Erythroblast (primary cell): ENCODE results near the gene CCDC12.

ENCODE experiments used
- DNase-seq, 2 experiments: peaks; one replicate each; lab custom pipeline; 2025; lab: John Stamatoyannopoulos, UW
- GATA1 ChIP-seq: IDR thresholded peaks from 2 replicates; pipeline ENCODE4 v1.6.1; 2011; ENCODE audit warnings: low read depth, mild to moderate bottlenecking, control low read depth, low read length, moderate library complexity
- POLR2A ChIP-seq: IDR thresholded peaks from 2 replicates; pipeline ENCODE4 v1.6.1; 2011; ENCODE audit warnings: mild to moderate bottlenecking, low read length

The CCDC12 gene

GRCh38 chr3:46925585-46925934 lies 51.0 kb downstream of the CCDC12 start:
- no peak for TF ChIP-seq POLR2A
- TF ChIP-seq GATA1 = no peak
- DNase-seq = no peak

DNA sequence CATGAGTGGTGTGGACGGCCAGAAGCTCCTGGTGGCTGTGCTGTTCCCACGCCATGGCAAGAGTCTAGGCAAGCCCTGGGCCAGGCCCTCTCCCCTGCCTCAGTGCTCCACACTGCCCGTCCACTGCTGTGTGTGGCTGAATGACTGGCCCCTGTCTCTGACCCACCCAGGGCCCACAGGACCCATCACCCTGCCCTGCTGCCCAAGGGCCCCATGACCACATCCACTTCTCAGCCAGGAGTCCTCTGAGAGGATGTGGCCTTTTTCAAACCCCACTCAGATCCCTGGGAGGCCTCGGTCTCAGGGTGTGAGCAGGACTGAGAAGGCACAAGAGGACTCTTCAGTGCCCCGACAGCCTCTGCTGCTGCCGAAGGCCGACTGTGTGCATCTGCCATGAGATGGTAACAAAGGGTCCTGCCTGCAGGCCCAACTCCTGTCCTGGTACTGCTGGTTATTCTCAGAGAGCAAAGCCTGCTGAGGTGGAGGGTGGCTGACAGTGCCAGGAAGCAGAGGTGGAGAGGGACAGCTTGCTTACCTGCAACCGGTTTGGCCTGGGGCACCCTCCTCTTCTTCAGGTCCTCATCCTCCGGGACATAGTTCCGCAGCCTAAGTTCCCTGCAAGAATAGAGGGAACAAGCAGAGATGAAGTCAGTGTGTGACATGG lies 51.5 kb downstream of the CCDC12 start:
- DNase-seq = no peak
- no peak for TF ChIP-seq POLR2A
- TF ChIP-seq GATA1 = no peak

- DNase-seq = peak; percentile 48 to 68
- TF ChIP-seq GATA1 (no peak), POLR2A (no peak)
Observed at GRCh38 chr3:46923559-46924350, 52.8 kb downstream of the CCDC12 start.

DNA sequence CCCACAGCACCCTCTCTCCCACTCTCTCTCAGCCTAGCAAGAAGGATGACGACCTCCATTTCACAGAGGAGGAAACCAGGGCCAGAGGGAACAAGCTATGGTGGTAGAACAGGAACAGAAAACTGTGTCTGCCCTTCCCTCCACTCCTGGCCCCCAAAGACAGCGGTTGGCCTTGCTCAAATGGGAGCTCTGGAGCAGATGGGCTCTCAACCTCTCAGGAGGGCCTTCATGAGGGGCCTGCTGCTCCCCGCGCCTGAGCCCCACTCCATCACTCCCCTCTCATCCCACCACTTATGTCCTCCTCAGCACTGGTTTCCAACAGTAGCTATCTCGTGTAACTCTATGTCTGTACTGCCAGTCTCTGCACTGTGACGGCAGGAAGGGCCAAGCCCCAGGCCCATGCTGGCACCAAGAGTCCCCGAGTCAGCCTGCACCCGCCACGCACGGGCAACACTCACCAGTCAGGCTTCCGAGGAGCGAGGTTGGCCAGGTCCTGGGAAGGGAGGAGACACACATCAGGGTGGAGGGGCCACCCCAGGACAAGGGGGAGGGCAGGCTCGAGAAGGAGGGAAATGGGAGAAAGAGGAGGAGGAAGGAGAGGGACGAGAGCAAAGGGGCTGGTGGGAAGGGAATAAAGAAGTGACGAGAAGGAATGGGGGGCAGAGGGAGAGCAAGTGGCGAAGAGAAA lies 53.5 kb downstream of the CCDC12 start:
- TF ChIP-seq GATA1 = no peak
- no peak for TF ChIP-seq POLR2A

DNA sequence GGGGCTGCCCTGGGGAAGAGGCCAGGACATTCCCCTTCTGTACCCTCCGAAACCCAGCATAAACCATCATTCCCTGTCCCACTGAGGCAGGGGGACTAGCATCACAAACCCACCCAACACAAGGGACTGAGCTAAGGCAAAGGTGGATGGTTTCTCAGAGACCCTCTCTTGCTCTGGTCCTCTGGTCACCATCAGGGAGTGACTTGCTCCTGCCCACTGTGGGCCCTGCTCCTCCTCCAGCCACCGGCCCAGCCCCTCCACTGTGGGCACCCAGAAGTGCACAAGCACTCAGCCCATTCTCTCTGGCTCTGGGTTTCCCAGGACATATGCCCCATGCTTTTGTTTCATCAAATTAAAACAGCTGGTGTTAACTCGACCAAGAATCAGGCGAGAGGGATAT lies 54.1 kb downstream of the CCDC12 start:
- TF ChIP-seq GATA1 (no peak), POLR2A (no peak)
- no peak for DNase-seq

More for the DNA sequence above, 53.5 kb downstream of the CCDC12 start:
- DNase-seq = no peak

- TF ChIP-seq GATA1 (no peak), POLR2A (no peak)
- DNase-seq = no peak
Observed at GRCh38 chr3:46921871-46922271, 54.7 kb downstream of the CCDC12 start.

DNA sequence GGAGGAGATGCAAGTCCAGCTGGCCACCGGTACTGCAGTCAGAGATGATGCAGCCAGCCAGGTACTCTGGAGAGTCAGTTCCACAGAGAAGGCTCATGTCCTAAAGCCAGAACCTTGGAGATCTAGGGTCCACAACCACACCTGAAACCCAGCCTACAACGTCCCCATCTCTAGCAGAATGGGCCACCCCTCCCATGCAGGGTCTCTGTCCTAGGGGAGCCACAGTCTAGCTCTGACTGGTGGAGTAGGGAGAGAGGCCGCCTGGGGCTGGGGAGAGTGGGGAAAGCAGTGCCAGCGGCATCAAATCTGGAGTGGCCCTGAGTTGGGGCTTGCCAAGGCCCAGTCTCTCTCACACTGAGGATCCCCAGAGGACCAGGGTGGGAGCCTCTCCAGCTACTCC lies 55.5 kb downstream of the CCDC12 start:
- no peak for DNase-seq
- TF ChIP-seq GATA1 (no peak), POLR2A (no peak)

DNA sequence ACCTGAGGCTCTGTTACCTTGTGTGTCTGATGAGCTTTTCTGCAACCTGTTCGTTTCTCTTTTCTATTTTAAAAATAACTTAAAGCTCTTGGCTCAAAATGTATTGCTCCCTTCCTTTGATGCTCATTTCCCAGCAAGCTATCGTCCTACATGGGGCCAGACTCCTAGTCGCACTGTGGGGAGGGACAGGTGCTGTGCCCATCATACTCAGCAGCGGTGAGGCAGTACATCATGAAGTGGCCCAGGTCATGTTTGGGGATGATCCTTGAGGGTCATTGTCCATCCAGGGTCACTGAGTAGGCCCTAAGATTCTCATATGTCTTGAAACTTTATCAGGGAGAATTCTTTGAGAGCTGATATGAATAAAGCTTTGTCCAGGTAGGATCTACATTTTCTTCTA lies 57.9 kb downstream of the CCDC12 start:
- TF ChIP-seq POLR2A (no peak), GATA1 (no peak)
- no peak for DNase-seq

DNA sequence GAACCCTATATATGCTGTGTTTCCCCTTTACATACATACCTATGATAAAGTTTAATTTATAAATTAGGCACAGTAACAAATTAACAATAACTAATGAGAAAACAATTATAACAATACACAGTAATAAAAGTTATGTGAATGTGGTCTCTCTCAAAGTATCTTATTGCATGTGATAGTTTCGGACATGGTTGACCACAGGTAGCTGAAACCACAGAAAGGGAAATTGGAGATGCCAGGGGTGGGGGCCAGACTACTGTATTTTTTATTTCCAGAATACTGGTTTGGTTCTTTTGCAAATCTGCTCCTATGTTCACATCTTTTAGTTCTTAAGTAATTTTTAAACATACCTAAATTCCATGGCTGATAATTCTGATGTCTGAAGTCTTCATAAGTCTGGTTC lies 58.3 kb downstream of the CCDC12 start:
- DNase-seq = no peak
- TF ChIP-seq GATA1 (no peak), POLR2A (no peak)

- no peak for DNase-seq
- TF ChIP-seq POLR2A (no peak), GATA1 (no peak)
Observed at GRCh38 chr3:46917257-46917656, 59.3 kb downstream of the CCDC12 start.

DNA sequence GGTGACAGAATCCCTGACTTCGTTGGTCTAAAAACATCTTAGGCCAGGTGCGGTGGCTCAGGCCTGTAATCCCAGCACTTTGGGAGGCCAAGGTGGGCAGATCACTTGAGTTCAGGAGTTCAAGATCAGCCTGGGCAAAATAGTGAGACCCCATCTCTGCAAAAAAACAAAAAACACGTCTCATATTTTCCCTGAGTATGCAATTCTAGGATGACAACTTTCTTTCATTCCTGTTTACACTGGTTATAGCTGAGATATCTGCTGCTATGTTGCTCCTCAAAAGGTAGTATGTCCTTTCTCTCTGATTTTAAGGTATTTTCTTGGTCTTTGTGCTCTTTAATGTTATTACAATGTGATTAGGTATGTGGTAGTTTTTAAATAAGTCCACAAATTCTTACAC lies 59.7 kb downstream of the CCDC12 start:
- TF ChIP-seq GATA1 = no peak
- no peak for TF ChIP-seq POLR2A

DNA sequence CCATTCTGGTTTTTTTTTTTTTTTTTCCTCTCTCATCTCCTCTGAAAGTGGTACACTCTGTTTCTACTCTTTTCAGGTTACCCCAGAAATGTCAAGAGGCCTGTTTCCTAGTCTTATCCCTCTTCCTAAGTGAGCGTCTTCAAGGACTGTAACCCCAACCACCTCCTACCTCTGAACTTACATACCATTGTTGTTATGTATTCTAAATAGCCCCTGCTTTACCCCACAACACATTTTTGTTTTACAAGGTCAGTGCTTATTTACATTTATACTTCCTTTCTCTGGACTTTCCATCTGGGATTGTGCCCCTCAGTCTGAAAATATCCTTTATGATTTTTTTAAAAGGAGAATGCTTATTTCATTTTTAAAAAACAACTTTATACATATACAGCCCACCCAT lies 60.3 kb downstream of the CCDC12 start:
- TF ChIP-seq GATA1 (no peak), POLR2A (no peak)
- DNase-seq = no peak

More for the DNA sequence above, 59.7 kb downstream of the CCDC12 start:
- DNase-seq = no peak

- no peak for DNase-seq
- no peak for TF ChIP-seq GATA1
- no peak for TF ChIP-seq POLR2A
Observed at GRCh38 chr3:46915297-46915822, 61.2 kb downstream of the CCDC12 start.

DNA sequence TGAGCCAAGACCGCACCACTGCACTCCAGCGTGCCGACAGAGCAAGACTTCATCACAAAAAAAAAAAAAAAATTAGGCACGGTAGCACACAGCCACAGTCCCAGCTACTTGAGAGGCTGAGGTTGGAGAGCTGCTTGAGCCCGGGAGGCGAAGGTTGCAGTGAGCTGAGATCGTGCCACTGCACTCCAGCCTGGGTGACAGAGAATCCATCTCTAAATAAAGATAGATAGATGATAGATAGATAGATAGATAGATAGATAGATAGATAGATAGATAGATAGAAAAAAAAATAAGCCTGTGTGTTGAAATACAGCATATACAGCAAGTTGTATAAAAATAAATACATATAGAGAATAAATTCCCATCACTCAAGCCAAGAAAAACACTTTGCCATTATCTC lies 61.7 kb downstream of the CCDC12 start:
- DNase-seq = no peak
- TF ChIP-seq GATA1 = no peak
- no peak for TF ChIP-seq POLR2A
